Mesodermal cell (in vitro differentiated cells): ENCODE measurements around the gene UBE2J2.

Source experiments
- H3K27ac ChIP-seq: 2 replicates; pipeline ENCODE4 v1.7.0; 2013; ENCODE audit warnings: mild to moderate bottlenecking, low read depth, low read length, moderate library complexity; ENCODE audit not compliant: severe bottlenecking
- H3K36me3 ChIP-seq: 2 replicates; pipeline ENCODE4 v1.7.1; 2013; ENCODE audit warnings: mild to moderate bottlenecking, low read length, moderate library complexity; ENCODE audit not compliant: control insufficient read depth, insufficient read depth
- H3K4me1 ChIP-seq: one replicate; pipeline ENCODE4 v1.7.1; 2013; ENCODE audit warnings: mild to moderate bottlenecking, low read length; ENCODE audit not compliant: insufficient read depth, control insufficient read depth, poor library complexity, severe bottlenecking
- H3K4me3 ChIP-seq: 2 replicates; pipeline ENCODE4 v1.7.0; 2013; ENCODE audit warnings: low read length, control low read depth, mild to moderate bottlenecking; ENCODE audit not compliant: insufficient read depth, poor library complexity, severe bottlenecking; ENCODE audit errors: extremely low read depth
- H3K9me3 ChIP-seq: 2 replicates; pipeline ENCODE4 v1.7.1; 2013; ENCODE audit warnings: mild to moderate bottlenecking, low read length, moderate library complexity; ENCODE audit not compliant: control insufficient read depth
- WGBS, 2 experiments: methylation state at CpG; one replicate each; pipeline ENCODE4 v1.1.5; 2013; ENCODE audit warnings: missing lambda C conversion rate in 2 of 2; ENCODE audit not compliant: insufficient coverage in 2 of 2; 5-methylcytosine and 5-hydroxymethylcytosine counted together

UBE2J2 gene

GRCh38 chr1:1302006-1302430 lies 28.4 kb upstream of the UBE2J2 start:
- 87 to 96% methylated on average over 9 of the region's 9 CpGs for WGBS, 2 experiments

GRCh38 chr1:1300352-1300739 lies 26.7 kb upstream of the UBE2J2 start:
- no peak overlapping the region for H3K27ac ChIP-seq
- H3K4me3 ChIP-seq, result no peak overlapping the region
- 95% methylated on average over 12 of the region's 12 CpGs for WGBS, 2 experiments
- H3K9me3 ChIP-seq, result no peaks in the 10 kb centered on the region
- H3K4me1 ChIP-seq, result peaks cover 15% of the 10 kb centered on the region
- peaks cover 15% of the 10 kb centered on the region for H3K36me3 ChIP-seq

More at GRCh38 chr1:1302006-1302430, 28.4 kb upstream of the UBE2J2 start:
- H3K4me3 ChIP-seq, result no peak overlapping the region
- no peak overlapping the region for H3K27ac ChIP-seq
- peaks cover 11% of the 10 kb centered on the region for H3K36me3 ChIP-seq
- peaks cover 29% of the 10 kb centered on the region for H3K4me1 ChIP-seq
- H3K9me3 ChIP-seq, result no peaks in the 10 kb centered on the region

DNA sequence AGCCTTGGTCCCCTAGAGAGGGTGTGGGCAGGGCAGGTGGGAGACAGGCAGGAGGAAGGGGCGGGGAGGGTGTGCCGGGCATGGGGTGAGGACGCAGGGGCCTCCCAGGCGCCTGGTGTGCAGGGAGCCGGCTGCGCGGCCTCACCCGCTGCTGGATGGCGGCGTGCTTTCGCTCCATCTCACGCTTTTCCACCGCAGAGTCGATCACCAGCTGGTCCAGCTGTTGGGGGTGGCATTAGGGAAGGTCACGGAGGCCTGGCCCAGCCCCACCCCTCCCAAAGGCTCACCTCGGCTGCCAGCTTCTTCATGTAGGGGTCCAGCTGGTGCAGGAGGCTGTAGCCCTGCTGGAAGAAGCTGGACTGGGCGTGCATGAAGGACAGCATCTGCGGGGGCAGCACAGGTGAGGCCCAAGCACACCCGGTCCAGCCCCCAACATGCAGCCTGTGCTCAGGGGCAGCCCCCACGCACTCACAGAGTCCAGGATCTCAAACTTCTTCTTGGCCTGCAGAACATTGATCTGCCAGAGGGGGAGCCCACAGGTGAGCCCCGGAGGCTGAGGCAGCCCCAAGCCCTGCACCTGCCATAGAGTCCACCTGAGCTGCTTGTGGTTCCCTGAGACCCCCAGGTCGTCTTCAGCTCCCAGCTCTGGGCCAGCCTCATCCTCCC lies 26.2 kb upstream of the UBE2J2 start:
- no peak overlapping the region for H3K27ac ChIP-seq
- 86 to 89% methylated on average over 18 to 22 of the region's 22 CpGs for WGBS, 2 experiments

DNA sequence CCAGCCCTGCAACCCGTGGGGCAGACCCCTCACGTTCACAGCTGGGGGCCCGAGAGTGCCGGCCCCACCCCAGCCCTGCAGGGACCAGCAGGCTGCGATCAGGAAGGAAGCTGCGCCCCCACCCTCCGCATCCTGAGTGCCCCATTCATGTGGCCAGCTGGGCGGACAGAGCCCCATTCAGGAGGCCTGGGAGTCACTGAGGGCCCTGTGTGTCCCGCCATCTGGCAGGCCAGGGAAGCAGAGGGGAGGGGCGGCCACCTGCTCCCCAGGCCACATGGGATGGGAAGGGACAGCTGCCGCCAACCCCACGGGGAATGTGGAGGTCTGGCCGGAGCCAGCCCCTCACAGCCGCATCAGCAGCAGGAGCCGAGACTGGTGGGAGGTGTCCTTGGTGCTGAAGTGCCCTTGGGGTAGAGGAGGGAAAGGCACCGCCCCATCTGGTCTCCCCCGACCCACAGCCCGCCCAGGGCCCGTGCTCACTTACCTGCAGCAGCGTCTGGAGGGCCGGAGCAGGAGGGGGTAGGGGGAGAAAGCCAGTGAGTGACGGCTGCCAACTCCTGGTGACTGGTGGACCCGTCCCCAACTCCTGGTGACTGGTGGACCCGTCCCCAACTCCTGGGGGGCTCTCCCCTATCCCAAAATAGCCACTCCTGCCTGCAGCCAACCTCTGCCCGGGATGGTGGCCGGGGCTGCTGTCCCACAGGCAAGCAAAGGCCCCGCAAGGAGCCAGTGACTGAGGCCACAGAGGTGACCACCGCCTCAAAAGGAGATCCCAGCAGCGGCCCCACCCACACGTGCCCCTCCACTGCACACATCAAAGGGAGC lies 25.4 kb upstream of the UBE2J2 start:
- Histone ChIP-seq H3K4me3 (no peak overlapping the region), H3K9me3 (no peaks in the 10 kb centered on the region), H3K36me3 (peaks cover 17% of the 10 kb centered on the region), H3K4me1 (peaks cover 4% of the 10 kb centered on the region), H3K27ac (no peak overlapping the region)
- WGBS, 2 experiments, result 68 to 79% methylated on average over 23 to 27 of the region's 30 CpGs

More for the DNA sequence above, 26.2 kb upstream of the UBE2J2 start:
- H3K4me3 ChIP-seq, result no peak overlapping the region
- no peaks in the 10 kb centered on the region for H3K9me3 ChIP-seq
- H3K36me3 ChIP-seq, result peaks cover 17% of the 10 kb centered on the region
- H3K4me1 ChIP-seq, result peaks cover 10% of the 10 kb centered on the region

DNA sequence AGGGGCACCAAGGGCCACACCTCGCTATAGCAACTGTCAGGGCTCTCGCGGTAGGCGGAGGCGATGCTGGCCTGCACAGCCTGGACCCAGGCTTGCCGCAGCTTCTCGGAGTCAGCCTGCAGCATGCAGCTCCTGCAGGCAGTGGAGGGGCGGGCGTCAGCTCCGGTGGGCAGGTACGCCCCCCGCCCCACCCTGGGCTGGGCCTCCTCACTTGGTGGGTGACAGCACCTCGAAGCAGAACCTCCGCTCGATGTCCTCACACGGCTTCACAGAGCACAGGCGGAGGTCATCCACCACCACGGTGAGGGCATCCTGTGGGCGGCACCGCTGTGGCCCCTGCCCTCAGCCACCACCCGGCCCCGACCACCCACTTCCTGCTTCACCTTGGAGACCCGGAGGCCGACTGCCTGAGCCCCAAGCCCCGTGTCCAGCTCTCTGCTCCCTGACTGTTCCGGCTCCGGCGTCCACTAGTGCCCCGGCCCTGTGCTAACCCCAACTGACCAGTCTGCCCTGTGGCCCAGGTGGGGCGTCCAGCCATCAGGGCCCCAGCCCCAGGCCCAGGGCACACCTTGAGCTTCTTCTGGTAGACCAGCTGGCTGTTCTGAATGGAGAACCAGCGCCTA lies 24.3 kb upstream of the UBE2J2 start:
- no peaks in the 10 kb centered on the region for H3K9me3 ChIP-seq
- WGBS, 2 experiments, result 96 to 97% methylated on average over 25 to 30 of the region's 31 CpGs
- H3K36me3 ChIP-seq, result peaks cover 17% of the 10 kb centered on the region
- no peak overlapping the region for H3K27ac ChIP-seq
- no peaks in the 10 kb centered on the region for H3K4me1 ChIP-seq
- no peak overlapping the region for H3K4me3 ChIP-seq

GRCh38 chr1:1296070-1297061 lies 22.7 kb upstream of the UBE2J2 start:
- no peak overlapping the region for H3K27ac ChIP-seq
- no peak overlapping the region for H3K4me3 ChIP-seq
- no peaks in the 10 kb centered on the region for H3K4me1 ChIP-seq
- 95% methylated on average over 58 of the region's 62 CpGs for WGBS, 2 experiments
- peaks cover 17% of the 10 kb centered on the region for H3K36me3 ChIP-seq
- no peaks in the 10 kb centered on the region for H3K9me3 ChIP-seq

GRCh38 chr1:1295154-1295923 lies 21.7 kb upstream of the UBE2J2 start:
- 92 to 93% methylated on average over 32 to 35 of the region's 35 CpGs for WGBS, 2 experiments
- Histone ChIP-seq H3K4me1 (no peaks in the 10 kb centered on the region), H3K9me3 (no peaks in the 10 kb centered on the region), H3K27ac (no peak overlapping the region), H3K36me3 (peaks cover 16% of the 10 kb centered on the region), H3K4me3 (no peak overlapping the region)

- Histone ChIP-seq H3K4me1 (no peaks in the 10 kb centered on the region), H3K9me3 (no peaks in the 10 kb centered on the region), H3K36me3 (peaks cover 13% of the 10 kb centered on the region), H3K27ac (no peak overlapping the region), H3K4me3 (no peak overlapping the region)
- WGBS, 2 experiments, result 95 to 99% methylated on average over 53 to 54 of the region's 58 CpGs
Measured at GRCh38 chr1:1294250-1294890, 20.7 kb upstream of the UBE2J2 start.
